GM23338 (cell line): ENCODE data around the gene CTDSP2.

Experiments
- POLR2AphosphoS5 ChIP-seq: IDR thresholded peaks from 2 replicates; pipeline ENCODE4 v1.6.1; 2016; ENCODE audit warnings: antibody characterized with exemption, low read depth
- TF ChIP-seq, protein P1 (sequence below), 2 experiments: fragments of 200-600 bp in 1 of 2; sonication (generic) in 1 of 2; conservative IDR thresholded peaks; 2 replicates each; pipeline versions ENCODE4 v1.5.1 to v1.6.1; 2016 to 2017; ENCODE audit warnings: antibody characterized with exemption in 2 of 2, low read depth in 2 of 2, mild to moderate bottlenecking in 2 of 2, moderate library complexity in 1 of 2

GRCh38 chr12:57846577-57847319 is at the start of gene CTDSP2:
- peak; percentile 98 for TF ChIP-seq POLR2AphosphoS5
- TF ChIP-seq, protein P1, sequence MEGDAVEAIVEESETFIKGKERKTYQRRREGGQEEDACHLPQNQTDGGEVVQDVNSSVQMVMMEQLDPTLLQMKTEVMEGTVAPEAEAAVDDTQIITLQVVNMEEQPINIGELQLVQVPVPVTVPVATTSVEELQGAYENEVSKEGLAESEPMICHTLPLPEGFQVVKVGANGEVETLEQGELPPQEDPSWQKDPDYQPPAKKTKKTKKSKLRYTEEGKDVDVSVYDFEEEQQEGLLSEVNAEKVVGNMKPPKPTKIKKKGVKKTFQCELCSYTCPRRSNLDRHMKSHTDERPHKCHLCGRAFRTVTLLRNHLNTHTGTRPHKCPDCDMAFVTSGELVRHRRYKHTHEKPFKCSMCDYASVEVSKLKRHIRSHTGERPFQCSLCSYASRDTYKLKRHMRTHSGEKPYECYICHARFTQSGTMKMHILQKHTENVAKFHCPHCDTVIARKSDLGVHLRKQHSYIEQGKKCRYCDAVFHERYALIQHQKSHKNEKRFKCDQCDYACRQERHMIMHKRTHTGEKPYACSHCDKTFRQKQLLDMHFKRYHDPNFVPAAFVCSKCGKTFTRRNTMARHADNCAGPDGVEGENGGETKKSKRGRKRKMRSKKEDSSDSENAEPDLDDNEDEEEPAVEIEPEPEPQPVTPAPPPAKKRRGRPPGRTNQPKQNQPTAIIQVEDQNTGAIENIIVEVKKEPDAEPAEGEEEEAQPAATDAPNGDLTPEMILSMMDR (conservative IDR thresholded peaks at IDR 0.05; ENCODE audit: low read depth in 2 of 2): no peak
